C4-2B (cell line): ENCODE measurements around the gene PREPL.

Experiments used
- ZFX ChIP-seq: fragments of 450-650 bp; IDR thresholded peaks from 2 replicates; pipeline ENCODE4 v1.6.1; 2017
- TF ChIP-seq, protein P1 (sequence below): fragments of 450-650 bp; conservative IDR thresholded peaks from 2 replicates; pipeline ENCODE4 v1.5.1; 2017; ENCODE audit warnings: mild to moderate bottlenecking

DNA sequence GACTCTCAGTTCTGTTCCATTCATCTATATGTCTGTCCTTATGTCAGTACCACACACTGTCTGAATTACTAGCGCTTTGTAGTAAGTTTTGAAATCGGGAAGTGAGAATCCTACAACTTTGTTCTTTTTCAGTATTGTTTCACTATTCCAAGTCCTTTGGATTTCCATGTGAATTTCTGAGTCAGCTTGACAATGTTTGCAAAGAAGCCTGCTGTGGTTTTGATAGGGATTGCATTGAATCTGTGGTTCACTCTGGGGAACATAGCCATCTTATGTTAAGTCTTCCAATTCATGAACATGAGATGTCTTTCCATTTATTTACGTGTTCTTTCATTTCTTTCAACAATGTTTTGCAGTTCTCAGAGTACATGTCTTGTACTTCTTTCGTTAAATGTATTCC, 71.0 kb downstream of the PREPL start:
- TF ChIP-seq, protein P1, sequence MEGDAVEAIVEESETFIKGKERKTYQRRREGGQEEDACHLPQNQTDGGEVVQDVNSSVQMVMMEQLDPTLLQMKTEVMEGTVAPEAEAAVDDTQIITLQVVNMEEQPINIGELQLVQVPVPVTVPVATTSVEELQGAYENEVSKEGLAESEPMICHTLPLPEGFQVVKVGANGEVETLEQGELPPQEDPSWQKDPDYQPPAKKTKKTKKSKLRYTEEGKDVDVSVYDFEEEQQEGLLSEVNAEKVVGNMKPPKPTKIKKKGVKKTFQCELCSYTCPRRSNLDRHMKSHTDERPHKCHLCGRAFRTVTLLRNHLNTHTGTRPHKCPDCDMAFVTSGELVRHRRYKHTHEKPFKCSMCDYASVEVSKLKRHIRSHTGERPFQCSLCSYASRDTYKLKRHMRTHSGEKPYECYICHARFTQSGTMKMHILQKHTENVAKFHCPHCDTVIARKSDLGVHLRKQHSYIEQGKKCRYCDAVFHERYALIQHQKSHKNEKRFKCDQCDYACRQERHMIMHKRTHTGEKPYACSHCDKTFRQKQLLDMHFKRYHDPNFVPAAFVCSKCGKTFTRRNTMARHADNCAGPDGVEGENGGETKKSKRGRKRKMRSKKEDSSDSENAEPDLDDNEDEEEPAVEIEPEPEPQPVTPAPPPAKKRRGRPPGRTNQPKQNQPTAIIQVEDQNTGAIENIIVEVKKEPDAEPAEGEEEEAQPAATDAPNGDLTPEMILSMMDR, result no peak
- TF ChIP-seq ZFX, result no peak
